ENCODE measurements around the gene SMDT1. TPM values are rescaled to one million over a fixed set of nuclear protein-coding genes. Genes with fewer than 3 reads are reported as not detected.
A peak's percentile ranks its signal among the peaks of the same experiment; 100 is the strongest.
"Not testable (repeated sequence)": the region's sequence is repeated elsewhere in the genome, so short reads cannot be mapped to it uniquely, and the experiment has no call there.

Gene SMDT1
- total RNA-seq, 2 experiments from 2014 or later: 58.0 to 63.4 TPM

DNA sequence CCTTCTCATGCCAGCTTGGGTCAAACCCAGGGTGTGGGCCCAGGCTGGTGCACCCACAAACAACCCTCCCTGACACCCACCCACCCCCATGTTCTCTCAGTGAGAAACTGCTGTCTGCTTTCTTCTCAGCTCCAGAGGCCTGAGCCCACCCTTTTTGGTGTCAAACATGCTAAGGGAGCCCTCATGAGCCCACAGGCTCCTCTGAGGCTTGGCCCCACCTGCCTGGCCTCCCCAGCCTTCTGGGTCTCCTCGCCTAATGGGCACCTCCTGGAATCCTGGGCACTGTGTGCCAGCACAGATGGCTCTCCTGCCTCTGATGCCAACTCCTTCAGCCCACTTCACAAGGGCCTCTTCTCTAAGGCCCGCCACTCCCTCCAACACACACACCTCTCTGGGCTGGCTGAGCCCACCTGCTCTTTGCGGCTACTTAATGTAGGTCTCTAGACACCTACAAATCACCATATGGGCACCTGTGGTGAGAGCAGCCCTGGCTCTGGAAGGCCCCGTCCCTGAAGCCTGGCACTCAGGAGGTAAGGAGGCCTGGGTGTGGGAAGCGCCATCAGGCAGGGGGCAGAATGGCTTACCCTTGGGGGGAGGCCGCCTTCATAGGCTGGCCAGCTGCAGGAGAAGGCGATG, 13.3 kb upstream of the SMDT1 start:
- Mint-ChIP-seq H3K4me1 (peaks cover 15% of the 10 kb centered on the region), H3K27ac (no peak overlapping the region), H3K36me3 (peaks cover 10% of the 10 kb centered on the region), H3K4me3 (no peak overlapping the region), H3K27me3 (no peaks in the 10 kb centered on the region), H3K9me3 (no peaks in the 10 kb centered on the region)
- DNase-seq: no peak

DNA sequence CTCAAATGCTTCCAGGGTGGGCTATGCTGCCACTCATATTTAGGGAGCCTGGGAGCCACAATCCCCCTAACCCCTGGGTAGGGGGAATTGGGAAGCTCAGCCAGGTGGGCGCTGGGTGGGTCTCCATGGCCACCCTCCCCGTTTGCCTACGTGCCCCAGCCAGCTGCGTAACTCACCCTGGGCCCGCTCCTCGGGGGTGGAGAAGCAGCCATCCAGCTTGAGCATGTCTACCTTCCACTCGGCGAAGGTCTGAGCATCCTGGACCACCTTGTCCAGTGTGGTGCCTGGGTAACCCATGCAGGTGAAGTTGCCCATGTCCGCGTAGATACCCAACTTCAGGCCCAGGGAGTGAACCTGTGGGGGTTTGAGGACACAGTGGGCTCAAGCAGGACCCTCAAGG, 12.6 kb upstream of the SMDT1 start:
- Mint-ChIP-seq H3K27ac (no peak overlapping the region), H3K27me3 (no peaks in the 10 kb centered on the region), H3K36me3 (peaks cover 9% of the 10 kb centered on the region), H3K4me3 (no peak overlapping the region), H3K9me3 (no peaks in the 10 kb centered on the region), H3K4me1 (peaks cover 21% of the 10 kb centered on the region)
- no peak for DNase-seq

DNA sequence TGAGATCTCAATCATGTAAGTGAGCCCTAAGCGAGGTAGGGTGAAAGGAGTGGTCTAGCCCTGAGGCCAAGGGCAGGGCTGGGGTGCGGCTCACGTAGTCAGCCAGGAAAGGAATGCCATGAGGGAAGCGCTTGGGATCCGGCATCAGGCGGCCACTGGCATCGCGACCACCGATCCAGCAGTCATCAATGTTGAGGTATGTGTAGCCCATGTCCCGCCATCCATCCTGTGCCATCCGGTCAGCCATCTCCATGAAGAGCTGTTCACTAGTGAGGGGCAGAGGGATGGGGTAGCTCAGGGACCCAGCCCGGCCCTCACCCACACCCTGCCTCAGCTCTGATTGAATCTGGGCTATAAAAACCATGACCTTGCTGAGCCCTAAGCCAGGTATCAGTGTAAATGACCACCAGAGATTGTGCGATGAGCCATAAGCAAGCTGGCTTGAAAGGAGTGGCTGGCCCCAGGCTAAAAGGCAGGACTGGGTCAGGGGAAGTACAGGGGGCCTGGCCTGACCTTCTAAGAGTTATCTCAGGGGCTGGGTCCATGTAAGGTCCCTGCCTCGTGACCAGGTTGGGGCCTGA, 11.7 kb upstream of the SMDT1 start:
- Mint-ChIP-seq H3K4me1 (peaks cover 23% of the 10 kb centered on the region), H3K9me3 (no peaks in the 10 kb centered on the region), H3K27me3 (no peaks in the 10 kb centered on the region), H3K27ac (no peak overlapping the region), H3K4me3 (no peak overlapping the region), H3K36me3 (peaks cover 6% of the 10 kb centered on the region)
- DNase-seq: no peak

DNA sequence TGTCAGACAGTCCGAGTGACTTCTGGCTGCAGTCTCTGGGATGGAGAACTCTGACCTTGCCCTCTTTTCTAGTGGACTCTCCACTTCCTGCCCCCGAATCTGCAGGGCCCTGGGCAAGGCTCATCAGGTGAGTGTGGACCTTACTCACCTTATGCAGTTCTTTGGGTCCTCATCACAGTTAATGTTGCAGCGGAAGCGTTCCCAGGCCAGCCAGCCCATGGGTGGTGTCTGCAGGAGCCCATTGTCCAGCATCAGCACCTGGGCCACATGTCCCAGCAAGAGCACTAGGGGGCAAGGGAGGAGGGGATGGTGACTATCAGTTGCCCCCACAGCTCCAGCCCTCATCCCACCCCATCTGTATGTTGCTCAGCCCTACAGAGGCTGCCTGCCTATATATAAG, 11.2 kb upstream of the SMDT1 start:
- Mint-ChIP-seq H3K4me1 (peaks cover 24% of the 10 kb centered on the region), H3K4me3 (no peak overlapping the region), H3K36me3 (peaks cover 1% of the 10 kb centered on the region), H3K9me3 (no peaks in the 10 kb centered on the region), H3K27ac (no peak overlapping the region), H3K27me3 (no peaks in the 10 kb centered on the region)
- DNase-seq: no peak

DNA sequence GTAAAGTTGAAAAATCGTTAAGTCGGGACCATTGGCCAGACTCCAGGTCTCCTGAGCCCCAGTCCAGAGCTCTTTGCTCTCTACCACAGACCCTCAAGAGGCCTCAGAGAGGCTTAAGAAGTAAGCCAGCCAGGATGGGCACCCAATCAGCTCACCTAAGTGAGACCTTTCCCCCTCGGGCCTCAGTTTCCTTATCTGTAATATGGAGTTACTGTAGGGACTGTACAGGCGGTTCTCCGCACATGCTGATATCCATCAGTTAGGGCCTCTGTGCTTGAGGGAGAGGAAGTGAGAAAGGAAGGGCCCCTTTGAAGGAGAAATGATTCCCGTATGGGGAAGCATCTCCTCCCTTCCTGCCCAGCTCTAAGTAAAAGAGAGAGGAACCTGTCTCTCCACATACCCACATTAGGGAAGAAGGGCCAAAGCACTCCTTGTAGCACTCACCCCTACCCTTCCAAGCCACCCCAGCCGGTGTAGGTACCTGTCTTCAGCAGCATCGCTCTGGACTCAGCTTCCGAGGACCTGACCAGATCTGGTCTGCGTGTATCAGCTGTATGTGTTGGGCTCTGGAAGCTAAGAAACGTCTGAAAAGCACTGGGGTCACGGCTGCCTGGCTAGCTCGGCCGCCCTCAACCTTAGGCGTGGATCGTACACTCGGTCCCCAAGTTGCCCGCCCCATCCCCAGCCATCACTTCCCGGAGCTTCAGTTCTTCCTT, 9.5 kb upstream of the SMDT1 start:
- Mint-ChIP-seq H3K9me3 (no peaks in the 10 kb centered on the region), H3K4me3 (peak overlapping the region; percentile 84), H3K27me3 (no peaks in the 10 kb centered on the region), H3K4me1 (peaks cover 29% of the 10 kb centered on the region), H3K36me3 (peaks cover 2% of the 10 kb centered on the region), H3K27ac (peak overlapping the region; percentile 89)
- DNase-seq: peak; percentile 22

DNA sequence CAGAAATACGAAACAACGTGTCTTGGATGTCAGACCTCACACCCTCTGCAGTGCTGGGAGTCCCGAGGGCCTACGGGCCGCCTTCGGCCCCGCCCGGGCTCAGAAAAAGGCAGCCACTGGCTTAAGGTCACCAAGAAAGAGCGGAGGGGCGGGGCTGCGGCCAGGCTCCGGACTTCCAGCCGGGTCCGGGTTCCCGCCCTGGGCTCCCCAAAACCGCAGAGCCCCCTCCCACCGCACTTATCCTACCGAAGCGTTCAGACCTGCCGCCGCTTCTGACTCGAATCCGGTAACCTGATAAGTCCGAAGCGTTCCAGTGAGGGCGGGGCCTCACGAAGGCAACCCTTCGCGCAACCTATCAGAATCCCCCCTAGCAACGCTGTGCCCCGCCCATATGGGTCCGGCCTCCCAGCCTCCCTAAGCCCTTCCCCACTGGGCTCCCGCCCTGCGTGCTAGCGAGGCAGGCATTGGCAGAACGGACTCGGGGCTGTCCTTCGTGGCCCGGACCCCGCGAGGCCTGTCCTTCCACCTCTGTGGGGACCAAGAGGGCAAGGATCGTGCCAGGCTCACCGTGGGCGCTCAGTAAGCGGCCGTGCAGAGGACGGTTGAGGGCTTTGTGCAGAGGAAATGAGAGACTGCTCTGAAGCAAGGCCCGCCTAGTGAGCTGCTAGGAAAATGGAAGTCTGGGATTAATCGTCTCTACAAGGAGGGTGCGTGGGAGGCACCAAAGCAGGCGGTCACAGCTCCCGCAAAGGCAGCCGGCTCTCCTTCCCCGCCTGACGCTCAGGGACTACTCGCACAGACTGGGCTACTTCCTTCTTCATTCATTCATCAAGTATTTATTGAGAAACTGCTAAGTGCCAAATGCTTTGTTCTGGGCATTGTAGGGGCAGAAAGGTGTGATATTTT, 8.7 kb upstream of the SMDT1 start, which contains the start of gene NAGA:
Gene NAGA, minus strand, starts transcription at position 296 of the 906 bp plus-strand sequence. CDS start 515 bp downstream, outside the sequence.
- H3K27ac Mint-ChIP-seq: peak within 1 kb of the TSS; percentile 89
- peak within 1 kb of the TSS; percentile 84 for H3K4me3 Mint-ChIP-seq
- peaks cover 30% of the 10 kb centered on the region for H3K4me1 Mint-ChIP-seq
- H3K9me3 Mint-ChIP-seq: no peaks in the 10 kb centered on the region
- H3K36me3 Mint-ChIP-seq: peaks cover 2% of the 10 kb centered on the region
- H3K27me3 Mint-ChIP-seq: no peaks in the 10 kb centered on the region
- peak; percentile 92 for DNase-seq

DNA sequence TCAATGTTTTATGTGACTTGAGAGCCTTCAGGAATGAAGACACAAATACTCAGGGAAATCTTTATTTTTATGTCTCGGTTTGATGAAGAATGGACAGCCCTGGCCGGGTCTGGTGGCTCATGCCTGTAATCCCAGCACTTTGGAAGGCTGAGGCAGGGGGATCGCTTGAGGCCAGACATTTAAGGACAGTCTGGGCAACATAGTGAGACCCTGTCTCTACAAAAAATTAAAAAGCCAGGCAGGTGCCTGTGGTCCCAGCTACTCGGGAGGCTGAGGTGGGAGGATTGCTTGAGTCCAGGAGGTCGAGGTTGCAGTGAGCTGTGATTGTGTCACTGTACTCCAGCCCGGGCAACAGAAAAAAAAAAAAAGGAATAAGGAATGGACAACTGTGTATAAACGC, 8.0 kb upstream of the SMDT1 start:
- peak overlapping the region; percentile 84 for H3K4me3 Mint-ChIP-seq
- not testable (repeated sequence) for H3K36me3 Mint-ChIP-seq, H3K9me3 Mint-ChIP-seq, DNase-seq, H3K27ac Mint-ChIP-seq, H3K27me3 Mint-ChIP-seq
- peaks cover 30% of the 10 kb centered on the region for H3K4me1 Mint-ChIP-seq

DNA sequence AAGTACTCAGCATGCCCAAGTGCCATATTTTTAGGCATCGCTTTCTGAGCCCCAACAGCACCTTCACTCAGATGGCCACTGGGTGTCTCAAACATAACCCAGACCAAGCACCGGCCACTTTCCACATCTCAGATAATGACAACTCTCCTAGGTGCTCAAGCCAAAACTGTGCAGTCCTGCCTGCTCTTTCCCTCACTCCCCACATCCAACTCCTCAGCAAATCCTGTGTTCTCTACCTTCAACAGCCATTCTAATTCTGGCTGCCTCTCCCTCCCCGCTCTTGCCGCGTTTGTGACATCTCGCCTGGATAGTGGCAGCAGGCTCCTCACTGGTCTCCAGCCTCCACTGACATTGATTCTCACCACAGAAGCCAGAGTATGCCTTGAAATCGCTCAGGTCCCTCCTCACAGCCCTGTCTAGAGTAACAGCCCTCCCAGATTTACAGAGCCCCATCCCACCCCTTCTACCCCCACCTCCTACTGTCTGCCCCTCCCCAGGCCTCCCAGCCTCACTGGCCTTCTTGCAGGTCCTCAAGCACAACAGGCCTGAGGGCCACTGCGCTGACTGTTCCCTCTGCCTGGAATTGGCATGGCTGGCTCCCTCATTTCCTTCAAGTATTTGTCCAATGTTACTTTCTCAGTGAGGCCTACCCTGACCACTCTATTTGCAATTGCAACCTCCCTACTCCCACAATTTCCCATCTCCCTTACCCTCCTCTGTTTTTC, 6.7 kb upstream of the SMDT1 start:
- Mint-ChIP-seq H3K9me3 (no peaks in the 10 kb centered on the region), H3K27me3 (no peaks in the 10 kb centered on the region), H3K4me1 (peaks cover 30% of the 10 kb centered on the region), H3K4me3 (no peak overlapping the region), H3K36me3 (peaks cover 2% of the 10 kb centered on the region), H3K27ac (no peak overlapping the region)
- DNase-seq: no peak

DNA sequence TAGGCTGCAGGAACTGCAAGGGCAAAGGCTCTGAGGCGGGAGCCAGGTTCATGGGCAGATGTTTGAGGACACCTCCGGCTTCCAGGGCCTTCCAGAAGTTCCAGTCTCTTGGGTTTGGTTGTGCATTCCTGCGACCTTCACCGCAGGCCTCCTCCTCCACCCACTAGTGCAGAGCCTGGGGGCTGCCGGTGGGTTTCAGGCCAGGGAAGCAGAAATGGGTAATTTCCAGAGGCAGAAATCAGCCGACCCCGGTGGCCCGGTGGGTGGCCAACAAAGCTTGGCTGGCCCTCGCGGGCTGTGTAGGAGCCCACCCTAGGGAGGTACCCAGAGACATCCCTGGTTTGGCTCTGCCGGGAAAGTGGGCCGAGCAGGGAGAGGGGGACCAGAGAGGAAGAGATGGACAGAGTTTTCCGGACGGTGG, 5.9 kb upstream of the SMDT1 start:
- H3K27ac Mint-ChIP-seq: no peak overlapping the region
- no peaks in the 10 kb centered on the region for H3K27me3 Mint-ChIP-seq
- H3K4me3 Mint-ChIP-seq: peak overlapping the region; percentile 61
- no peak for DNase-seq
- peaks cover 2% of the 10 kb centered on the region for H3K36me3 Mint-ChIP-seq
- peaks cover 30% of the 10 kb centered on the region for H3K4me1 Mint-ChIP-seq
- H3K9me3 Mint-ChIP-seq: no peaks in the 10 kb centered on the region

DNA sequence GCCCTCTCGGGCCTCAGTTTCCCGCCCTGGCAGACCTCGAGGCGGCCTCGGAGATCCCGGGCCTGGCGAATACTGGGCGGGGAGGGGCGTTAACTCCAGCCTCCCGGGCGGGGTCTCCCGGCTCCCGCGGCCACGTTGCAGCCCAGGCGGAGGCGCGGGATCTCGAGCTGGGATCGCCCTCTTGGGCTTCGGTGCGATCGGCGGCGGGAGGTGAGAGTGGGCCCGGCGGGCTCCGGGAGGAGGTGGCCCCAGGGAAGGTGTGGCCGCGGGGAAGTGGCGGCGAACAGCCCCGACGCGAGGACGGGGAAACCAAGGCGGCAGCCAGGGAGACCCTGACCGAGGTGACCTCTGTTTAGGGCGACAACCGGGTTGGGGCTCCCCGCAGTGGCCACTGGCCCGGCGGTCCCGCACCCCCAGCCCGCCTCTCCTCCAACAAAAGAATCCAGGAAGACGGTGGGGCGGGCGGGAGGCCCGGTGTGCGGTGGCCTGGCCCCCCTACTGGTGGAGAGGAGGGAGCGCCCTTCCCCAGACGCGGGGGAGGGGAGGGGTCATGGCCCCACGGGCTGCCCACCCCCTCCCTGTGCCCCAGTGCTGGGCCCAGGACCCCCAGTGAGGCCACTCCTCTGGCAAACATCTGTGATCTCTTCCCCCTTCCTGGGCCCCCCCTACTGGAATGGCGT, 5.2 kb upstream of the SMDT1 start, which contains the start of gene PHETA2:
Gene PHETA2, plus strand, starts transcription at position 117 of the 680 bp plus-strand sequence. CDS start 3,046 bp downstream, outside the sequence.
- no peak within 1 kb of the TSS for H3K27ac Mint-ChIP-seq
- peak; percentile 61 for DNase-seq
- no peaks in the 10 kb centered on the region for H3K9me3 Mint-ChIP-seq
- H3K4me3 Mint-ChIP-seq: peak within 1 kb of the TSS; percentile 67
- H3K4me1 Mint-ChIP-seq: peaks cover 32% of the 10 kb centered on the region
- peaks cover 2% of the 10 kb centered on the region for H3K36me3 Mint-ChIP-seq
- H3K27me3 Mint-ChIP-seq: no peaks in the 10 kb centered on the region

DNA sequence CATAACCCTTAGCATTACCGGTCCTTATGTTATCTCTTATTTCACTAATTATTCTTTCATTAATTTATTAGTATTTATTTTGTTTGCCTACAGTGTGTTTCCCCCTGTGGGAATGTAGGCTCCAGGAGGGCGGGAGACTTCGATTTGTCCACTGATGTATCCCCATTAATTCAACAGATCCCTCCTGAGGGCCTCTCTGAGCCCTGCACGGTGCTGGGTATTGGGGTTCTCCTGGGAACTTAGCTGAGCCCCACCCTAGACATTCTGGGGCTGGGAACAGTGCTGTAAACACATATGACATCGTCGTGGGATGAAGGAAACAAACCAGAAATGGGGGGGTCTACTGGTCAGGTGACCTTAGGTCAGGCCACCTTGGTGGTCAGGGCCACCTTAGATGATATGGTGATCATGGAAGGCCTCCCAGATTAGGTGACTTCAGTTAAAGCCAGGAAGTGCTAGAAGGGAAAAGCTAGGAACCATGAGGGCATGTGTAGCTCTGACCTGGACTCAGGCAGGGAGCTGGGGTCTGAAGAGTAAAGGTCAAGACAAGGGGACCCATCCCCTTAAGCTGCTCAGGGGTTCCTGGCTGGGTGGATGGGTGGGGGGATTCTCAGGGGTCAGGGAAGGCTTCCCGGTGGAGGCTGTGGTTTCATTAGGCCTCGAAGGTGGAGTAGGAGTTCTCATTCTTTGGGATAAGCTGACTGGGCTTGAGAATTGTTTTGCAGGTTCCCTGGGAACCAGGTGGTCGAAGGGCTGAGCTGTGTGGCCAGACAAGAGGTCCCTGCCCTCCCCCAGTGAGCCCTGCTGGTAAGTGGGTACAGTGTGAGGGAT, 4.4 kb upstream of the SMDT1 start:
- peak overlapping the region; percentile 67 for H3K4me3 Mint-ChIP-seq

DNA sequence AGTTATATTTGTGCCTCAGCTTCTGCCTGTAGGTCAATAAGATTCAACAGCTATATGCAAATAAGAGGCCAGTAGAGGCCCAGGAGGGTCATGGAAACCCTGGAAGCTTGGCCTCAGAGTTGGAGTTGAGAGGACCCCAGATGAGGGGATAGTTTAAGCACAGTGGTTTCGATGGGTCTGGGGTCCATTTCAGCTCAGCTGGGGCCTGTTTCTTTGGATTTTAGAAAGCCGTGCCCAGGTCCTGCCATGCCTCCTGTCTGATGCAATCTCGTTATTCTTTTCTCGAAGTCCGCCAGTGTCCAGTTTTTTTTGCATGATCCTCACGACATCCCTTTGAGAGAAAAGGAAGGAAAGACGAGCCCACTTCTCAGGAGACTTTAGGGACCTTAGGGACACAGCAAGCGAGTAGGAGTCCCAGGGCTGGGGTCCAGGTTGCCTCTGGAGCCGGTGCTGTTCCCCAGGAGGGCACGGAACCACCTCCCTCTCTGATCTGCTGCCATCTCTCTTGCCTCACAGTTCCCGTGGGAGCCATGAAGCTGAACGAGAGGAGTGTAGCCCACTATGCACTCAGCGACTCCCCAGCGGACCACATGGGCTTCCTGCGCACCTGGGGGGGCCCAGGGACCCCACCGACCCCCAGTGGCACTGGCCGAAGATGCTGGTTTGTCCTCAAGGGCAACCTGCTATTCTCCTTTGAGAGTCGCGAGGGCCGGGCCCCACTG, 2.6 kb upstream of the SMDT1 start:
- Mint-ChIP-seq H3K27ac (no peak overlapping the region), H3K4me3 (no peak overlapping the region), H3K9me3 (no peaks in the 10 kb centered on the region), H3K36me3 (peaks cover 7% of the 10 kb centered on the region), H3K27me3 (no peaks in the 10 kb centered on the region), H3K4me1 (peaks cover 24% of the 10 kb centered on the region)
- DNase-seq: no peak

More for the DNA sequence above, 4.4 kb upstream of the SMDT1 start:
- Mint-ChIP-seq H3K27me3 (no peaks in the 10 kb centered on the region), H3K27ac (no peak overlapping the region), H3K9me3 (no peaks in the 10 kb centered on the region), H3K4me1 (peaks cover 28% of the 10 kb centered on the region), H3K36me3 (peaks cover 2% of the 10 kb centered on the region)
- no peak for DNase-seq

Data from activated naive CD8-positive, alpha-beta T cell treated with anti-CD3 and anti-CD28 coated beads for 36 hours (primary cell).